Lower leg skin (tissue), 3 donors: ENCODE measurements around the gene SRRT.

Source experiments
- POLR2A ChIP-seq, 2 donors: fragments of 450-650 bp; IDR thresholded peaks; one replicate each; pipeline ENCODE4 v1.6.1; 2016 to 2017; ENCODE audit warnings: antibody characterized with exemption in 2 of 2, mild to moderate bottlenecking in 1 of 2, moderate library complexity in 1 of 2
- TF ChIP-seq, protein P1 (sequence below), 3 donors: fragments of 450-650 bp; IDR thresholded peaks; one replicate each; pipeline ENCODE4 v1.5.1; 2016; ENCODE audit warnings: antibody characterized with exemption in 3 of 3, mild to moderate bottlenecking in 3 of 3, moderate library complexity in 2 of 3

DNA sequence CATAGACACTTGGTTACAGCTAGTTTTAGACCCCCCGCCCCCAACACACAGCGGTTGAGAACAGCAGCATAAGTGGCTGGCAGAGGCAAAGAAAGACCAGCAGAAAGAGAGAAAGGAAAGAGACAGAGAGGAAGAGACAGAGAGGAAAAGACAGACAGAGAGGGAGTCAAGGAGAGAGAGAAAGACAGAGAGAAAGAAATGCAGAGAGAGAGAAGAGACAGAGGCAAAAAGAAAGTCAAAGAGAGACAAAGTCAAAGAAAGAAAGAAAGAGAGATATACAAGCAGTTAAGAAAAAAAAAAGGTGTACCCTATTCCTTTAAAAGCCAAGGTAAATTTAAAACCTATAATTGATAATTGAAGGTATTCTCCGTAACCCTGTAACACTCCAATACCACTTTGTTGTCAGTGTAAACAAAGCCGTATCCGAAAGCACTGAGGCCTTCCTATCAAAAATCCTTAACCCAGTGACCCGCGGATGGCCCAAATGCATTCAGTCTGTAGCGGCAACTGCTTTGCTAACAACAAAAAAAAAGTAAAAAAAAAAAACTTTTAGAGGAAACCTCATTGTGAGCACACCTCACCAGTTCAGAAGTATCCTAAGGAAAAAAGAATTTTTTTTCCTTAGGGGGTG is 34.3 kb upstream of the SRRT start:
- TF ChIP-seq, protein P1, sequence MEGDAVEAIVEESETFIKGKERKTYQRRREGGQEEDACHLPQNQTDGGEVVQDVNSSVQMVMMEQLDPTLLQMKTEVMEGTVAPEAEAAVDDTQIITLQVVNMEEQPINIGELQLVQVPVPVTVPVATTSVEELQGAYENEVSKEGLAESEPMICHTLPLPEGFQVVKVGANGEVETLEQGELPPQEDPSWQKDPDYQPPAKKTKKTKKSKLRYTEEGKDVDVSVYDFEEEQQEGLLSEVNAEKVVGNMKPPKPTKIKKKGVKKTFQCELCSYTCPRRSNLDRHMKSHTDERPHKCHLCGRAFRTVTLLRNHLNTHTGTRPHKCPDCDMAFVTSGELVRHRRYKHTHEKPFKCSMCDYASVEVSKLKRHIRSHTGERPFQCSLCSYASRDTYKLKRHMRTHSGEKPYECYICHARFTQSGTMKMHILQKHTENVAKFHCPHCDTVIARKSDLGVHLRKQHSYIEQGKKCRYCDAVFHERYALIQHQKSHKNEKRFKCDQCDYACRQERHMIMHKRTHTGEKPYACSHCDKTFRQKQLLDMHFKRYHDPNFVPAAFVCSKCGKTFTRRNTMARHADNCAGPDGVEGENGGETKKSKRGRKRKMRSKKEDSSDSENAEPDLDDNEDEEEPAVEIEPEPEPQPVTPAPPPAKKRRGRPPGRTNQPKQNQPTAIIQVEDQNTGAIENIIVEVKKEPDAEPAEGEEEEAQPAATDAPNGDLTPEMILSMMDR (IDR thresholded peaks at IDR 0.05) = no peak
- no peak for TF ChIP-seq POLR2A (IDR thresholded peaks at IDR 0.05)
